HG03439 (cell line): ENCODE measurements around the gene WEE1.
"Not testable (repeated sequence)": the region's sequence is repeated elsewhere in the genome, so short reads cannot be mapped to it uniquely, and the experiment has no call there.

ENCODE experiments used
- ATAC-seq: cut with Tn5 transposase; IDR thresholded peaks from one replicate; pipeline ENCODE4 v1.9.1; 2021; ENCODE audit warnings: mild to moderate bottlenecking, moderate library complexity; ENCODE audit not compliant: unreplicated experiment

WEE1 gene

DNA sequence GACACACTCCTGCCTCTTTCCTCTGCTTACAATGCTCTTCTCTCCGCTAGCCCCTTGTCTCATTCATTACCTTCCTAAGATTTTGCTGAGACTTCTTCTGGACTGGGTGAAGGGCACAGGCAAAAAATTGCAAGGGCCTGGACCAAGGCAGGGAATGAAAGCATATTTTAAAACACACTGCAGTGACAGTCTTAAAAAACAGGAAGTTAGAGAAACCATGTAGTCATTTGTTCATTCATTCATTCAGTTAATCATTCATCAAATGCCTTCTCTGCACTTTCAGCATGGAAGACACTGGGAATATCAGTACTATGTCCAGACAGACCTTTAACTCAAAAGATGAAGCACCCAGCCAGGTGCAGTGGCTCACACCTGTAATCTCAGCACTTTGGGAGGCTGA is 45.5 kb downstream of the WEE1 start:
- no peak for ATAC-seq

DNA sequence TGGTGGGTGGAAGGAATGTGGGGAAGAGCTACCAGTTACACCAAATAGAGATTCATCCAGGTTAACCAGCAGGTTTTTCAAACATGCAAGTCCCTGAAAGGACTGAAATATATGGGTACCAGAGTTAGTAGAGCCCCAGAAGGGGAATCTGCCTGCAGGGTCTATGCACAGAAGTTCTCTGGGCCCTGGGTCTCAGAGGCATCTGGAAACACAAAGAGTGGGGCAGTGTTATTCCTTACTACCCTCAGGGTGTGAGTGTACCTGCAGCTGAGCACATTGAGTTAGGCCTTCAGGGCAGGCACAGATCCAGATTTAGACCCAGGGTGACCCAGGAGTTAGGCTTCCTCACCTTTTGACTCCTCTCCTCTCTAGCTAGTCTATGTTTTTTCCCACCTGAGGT is 46.5 kb downstream of the WEE1 start:
- ATAC-seq: no peak

DNA sequence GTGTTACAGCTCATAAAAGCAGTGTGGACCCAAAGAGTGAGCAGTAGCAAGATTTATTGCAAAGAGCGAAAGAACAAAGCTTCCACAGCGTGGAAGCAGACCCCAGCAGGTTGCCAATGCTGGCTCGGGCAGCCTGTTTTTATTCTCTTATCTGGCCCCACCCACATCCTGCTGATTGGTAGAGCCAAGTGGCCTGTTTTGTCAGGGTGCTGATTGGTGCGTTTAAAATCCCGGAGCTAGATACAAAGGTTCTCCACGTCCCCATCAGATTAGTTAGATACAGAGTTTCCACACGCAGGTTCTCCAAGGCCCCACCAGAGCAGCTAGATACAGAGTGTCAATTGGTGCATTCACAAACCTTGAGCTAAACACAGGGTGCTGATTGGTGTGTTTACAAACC is 48.9 kb downstream of the WEE1 start:
- not testable (repeated sequence) for ATAC-seq

DNA sequence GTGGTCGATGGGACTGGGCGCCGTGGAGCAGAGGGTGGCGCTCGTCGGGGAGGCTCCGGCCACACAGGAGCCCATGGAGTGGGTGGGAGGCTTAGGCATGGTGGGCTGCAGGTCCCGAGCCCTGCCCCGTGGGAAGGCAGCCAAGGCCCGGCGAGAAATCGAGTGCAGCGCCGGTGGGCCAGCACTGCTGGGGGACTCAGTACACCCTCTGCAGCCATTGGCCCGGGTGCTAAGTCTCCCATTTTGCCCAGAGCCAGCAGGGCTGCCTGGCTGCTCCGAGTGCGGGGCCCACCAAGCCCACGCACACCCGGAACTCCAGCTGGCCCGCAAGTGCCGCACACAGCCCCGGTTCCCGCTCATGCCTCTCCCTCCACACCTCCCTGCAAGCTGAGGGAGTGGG is 49.6 kb downstream of the WEE1 start:
- ATAC-seq: not testable (repeated sequence)

DNA sequence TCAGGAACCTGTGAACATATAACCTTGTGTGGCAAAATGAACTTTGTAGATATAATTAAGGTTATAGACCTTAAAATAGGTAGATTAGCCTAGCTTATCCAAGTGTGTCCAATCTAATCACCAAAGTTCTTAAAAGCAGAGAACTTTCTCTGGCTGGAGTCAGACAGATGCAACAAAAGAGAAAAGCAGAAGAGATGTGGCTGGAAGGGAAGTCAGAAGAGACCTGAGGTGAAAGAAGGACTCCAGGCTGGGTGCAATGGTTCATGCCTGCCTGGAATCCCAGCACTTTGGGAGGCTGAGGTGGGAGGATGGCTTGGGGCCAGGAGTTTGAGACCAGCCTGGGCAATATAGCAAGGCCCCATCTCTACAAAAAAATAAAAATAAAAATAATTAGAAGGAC is 51.0 kb downstream of the WEE1 start:
- ATAC-seq: no peak

DNA sequence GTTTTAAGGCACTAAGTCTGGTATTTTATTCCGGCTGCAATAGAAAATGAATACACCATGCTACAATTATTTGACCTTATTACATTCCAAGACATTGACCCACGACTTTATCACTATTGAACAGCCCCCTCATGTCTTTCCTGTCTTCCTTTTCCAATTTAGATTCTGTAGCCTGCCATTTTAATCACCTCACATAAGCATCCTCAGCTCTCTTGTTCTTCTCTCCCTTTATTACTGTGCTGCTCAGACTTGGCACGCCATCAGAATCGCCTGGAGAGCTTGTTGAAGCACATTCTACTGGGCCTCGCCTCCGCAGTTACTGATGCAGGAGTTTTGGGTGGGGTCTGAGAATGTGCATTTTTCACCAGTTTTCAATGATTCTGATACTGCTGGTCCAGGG is 51.7 kb downstream of the WEE1 start:
- no peak for ATAC-seq

DNA sequence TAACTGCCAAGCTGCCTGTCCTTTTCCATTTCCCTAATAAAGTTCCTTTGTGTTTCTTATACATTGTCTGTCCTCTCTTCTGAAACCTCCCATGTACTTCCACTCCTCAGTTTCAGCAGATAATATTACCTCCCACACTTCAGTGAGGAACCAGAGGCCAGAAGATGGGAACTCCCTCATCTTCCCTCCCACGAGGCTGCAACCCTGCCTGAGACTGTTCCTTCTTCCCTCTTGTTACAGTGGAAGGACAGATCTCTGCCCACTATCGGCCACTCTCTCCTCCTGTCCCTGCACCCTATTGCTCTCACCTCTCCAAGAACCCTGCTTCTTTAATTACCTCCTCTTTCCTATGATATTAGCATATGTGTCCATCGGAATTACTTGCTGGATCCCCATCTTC is 52.3 kb downstream of the WEE1 start:
- no peak for ATAC-seq

DNA sequence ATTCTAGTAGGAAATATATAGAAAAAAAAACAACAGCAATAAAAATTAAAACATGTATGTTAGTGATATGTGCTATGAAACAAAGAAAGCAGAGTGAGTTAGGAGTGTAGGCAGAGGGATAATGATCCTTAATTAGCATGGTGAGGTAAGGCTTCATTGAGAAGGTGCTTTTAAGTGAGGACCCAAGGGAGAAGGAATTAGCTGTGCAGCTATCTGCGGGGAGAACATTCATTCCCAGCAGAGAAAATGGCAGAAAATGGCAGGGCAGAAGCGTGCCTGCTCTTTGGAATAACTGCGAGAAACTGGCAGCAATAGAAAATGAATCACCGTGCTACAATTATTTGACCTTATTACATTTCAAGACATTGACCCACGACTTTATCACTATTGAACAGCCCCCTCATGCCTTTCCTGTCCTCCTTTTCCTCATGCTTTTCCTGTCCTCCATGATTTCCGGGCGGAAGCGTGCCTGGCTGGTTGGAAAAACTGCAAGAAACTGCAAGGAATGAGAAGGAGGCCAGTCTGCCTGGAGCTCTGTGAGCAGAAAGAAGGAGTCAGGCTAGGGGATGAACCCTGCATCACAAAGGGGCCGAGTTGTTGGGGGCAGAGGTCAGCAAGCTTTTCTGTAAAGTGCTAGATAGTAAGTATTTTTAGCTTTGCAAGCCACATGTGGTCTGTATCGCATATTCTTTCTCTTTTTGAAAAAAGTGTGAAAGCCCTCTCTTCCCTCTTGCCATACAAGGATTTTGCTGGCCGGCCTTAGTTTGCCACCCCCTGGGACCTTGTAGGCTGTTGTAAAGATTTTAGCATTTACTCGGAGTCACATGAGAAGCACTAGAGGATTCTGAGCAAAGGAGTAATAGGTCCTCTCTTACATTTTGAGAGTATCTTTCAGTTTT is 53.3 kb downstream of the WEE1 start:
- ATAC-seq: no peak

DNA sequence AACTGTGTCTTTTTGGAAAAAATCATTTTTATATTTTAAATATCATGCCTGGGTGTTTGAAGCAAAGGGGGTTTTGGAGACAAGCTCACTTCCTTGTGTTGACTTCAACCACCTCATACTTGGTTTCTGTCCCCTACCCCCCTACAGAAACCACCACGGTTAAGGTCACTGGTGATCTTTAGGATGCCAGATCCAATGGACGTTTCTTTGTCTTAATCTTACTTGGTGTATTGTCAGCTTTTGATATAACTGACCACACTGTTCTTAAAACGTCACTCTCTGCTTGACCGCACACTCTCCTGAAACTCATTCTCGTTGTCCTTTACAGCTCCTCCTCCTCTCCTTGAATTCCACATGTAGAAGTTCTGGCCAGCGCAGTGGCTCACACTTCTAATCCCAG is 55.6 kb downstream of the WEE1 start:
- ATAC-seq: no peak

DNA sequence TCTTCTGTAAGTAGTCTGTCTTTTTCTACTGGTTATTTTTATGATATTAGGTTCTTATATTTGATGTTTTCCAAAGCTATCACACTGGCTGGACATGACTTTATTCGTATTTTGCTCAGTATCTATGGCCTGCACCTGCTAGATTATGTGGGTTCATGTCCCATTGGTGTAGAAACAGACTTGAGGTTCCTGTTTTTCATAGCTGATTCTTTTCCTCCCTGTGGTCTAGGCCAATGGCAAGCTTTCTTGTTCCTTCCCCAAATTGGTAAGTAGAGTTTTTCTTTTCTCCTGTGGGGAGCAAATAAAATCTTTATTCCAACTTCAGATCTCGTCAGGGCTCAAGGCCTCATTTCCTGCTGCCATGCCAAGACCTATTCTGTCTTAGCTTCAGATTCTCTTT is 60.2 kb downstream of the WEE1 start:
- no peak for ATAC-seq

DNA sequence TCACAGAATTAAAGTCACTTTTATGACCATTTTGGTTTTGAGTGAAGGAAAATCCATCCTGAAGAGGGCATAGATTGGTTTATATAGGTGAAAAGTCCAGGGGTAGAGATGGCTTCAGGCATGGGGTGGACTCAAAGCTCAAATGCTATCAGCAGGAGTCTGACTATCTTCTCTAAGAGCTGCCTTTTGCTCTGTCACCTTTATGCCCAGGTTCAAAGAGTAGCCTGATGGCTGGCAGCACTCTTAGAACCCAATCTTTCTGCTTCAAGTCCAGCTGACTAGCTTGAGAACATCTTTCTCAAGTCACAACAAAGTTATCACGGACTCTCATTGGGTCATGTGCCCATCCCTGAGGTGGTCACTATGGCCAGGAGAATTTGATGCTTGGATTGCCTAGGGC is 63.2 kb downstream of the WEE1 start:
- no peak for ATAC-seq

DNA sequence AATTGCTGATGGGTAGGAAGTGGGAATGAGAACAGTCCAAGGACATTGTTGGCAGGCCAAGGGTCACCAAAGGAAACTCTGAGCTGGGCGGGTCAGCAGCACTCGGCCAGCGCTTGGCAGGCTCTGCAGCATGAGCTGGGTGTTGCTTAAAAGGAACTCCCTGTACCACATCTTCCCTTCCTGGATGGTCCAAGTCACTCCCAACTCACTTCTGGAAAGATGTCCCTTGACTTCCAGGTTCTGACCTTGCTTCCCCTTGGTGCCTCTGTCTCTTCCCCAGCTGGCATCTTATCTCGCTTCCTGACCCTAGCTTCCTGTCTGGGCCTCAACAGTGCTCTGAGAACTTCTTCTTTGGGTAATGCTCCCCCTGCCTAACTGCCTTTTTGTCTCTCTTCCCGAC is 65.6 kb downstream of the WEE1 start:
- ATAC-seq: no peak
